ENCODE results near the gene BMPR1A.

BMPR1A gene

DNA sequence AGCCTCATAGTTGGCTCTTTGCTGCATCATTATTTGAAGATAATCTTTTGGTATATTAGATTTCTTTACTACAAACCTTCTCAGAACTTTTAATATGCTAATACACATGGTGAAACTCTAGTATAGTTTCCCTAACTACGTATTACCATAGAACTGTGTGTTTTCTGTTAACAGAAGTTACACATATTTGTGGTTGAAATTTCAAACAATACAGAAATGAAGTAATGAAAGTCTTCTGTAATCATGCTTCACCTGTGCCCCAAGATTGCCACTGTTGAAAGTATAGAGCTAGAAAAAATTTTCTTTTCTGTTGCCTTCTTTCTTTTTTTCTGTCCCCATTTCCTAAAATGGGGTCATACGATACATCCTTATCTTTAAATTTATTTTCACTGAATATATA lies 9.1 kb downstream of the BMPR1A start:
- DNase-seq (ENCODE audit: low spot score) = no peak

DNA sequence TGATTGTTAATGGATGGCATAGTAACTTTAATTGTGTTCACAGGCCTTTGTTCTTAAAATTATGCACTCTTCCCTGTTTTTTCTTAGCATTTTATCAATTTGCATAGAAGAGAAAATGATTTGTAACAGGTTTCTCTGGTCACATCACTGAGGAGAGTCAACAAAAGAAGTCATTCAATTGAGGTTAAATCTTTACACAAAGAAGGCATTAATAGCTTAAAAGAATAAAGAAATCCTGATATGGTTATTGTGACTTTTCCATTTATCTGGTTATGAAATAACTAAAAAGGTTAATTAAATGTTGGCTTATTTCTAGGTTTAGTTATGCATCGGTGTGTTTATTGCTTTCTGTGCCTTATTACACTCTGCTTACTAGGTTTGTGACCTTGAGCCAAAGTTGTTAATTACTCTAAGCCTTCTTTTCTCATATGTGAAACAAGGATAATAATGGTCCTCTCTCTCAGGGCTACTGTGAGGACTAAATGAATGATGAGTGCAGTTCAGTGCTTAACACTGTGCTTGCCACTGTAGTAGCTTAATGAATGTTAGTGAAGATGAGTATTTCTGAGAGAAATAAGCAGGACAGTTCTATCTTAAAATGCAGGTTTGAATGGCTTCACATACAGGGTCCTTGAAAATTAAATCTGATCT lies 12.1 kb downstream of the BMPR1A start:
- no peak for DNase-seq (ENCODE audit: low spot score)

DNA sequence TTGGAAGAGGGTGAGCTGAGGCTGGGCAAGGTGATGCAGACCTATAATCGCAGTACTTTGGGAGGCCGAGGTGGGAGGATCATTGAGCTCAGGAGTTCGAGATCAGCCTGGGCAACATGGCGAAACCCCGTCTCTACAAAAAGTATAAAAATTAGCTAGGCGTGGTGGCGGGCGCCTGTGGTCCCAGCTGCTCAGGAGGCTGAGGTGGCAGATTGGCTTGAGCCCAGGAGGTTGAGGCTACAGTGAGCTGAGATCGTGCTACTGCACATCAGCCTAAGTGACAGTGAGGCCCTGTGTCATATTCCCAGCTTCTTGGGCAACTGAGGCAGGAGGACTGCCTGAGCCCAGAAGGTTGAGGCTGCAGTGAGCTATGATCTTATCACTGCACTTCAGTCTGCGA lies 13.6 kb downstream of the BMPR1A start:
- no peak for DNase-seq (ENCODE audit: low spot score)

DNA sequence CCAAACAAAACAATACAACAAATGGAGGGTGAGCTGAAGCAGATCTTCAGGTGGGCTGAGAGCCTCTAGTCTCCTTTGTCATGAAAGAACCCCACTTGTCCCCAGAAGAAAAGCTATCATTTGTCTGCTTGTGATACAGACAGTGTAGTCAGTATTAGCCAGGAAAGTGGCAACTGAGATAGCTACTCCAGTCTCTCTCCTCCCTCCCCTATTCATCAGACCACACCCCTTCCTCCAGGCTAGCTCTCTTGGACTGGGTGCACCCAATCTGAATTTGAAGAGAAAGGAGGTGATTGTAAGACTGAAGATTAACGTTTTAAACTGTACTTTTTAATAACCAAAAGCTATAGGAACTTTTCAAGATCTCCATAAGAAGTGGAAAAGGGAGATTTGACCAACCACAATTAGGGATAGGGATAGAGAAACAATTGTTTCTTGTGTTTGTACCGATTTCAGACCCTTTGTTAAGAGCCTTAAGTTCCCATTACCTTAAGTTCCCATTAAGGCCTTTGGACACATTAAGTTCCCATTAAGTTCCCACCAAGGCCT lies 14.1 kb downstream of the BMPR1A start:
- no peak for DNase-seq (ENCODE audit: low spot score)

DNA sequence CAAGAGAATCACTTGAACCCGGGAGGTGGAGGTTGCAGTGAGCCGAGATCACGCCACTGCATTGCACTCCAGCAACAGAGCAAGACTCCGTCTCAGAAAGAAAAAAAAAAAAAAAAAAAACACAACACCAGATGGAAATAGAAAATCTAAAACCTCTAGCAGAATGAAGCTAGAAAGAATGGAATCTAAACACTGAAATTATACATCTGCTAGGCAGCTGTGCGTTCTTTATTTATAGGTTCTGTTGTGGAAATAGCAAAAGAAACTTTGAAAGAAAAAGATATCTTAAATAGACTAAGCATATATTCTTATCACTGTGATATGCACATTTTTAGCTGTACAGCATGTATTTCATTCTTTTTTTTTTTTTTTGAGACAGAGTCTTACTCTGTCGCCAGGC lies 17.1 kb downstream of the BMPR1A start:
- DNase-seq (ENCODE audit: low spot score) = no peak

DNA sequence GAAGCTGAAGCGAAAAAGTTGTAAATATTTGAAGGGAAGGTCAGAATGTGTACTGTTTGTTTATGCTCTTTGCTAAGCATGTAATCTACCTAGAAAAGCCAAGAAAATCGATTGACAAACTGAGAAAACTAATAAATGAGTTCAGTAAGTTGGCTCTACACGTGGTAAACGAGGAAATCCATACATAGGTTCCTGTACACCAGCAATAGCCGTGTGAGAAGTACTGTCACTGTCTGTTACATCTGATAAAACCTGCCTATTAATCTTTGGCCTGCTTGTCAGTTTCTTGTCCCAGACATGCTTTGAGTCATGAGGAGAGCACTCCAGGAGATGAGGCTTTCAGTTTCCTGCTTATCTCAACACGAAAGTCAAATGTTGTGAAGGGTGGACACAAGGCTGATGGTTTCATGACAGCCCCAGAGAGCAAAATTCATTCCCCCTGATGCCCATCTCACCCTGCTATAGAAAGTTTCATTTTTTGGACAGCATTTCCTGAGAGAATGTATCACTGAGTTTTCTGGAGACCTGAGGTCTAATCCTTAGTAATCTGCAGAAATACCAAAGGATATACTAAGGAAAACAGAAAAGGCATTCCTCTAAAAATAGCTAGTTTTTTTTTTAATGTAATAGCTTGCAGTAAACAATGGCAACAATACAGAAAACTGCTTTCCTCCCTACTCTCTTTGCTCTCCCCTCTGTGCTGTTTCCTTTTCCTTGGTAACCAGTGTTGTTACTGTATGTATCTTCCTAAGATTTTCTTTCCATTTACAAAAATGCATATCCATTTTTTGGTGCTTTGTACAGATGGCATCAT lies 18.8 kb downstream of the BMPR1A start:
- no peak for DNase-seq (ENCODE audit: low spot score)

DNA sequence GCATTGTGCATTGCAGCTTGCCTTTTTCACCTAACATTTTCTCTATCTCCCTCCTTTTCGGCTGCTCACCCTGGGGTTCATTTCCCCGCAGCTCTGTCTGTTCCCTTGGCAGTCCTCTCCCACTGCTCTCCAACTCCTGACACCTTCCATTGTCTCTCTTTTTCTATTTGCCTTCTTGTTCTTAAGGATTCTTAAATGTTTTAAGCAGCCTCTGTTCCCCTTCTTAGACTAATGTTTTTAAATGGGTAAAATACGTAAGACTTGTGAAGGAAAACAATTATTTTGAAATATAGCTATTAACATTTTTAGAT lies 19.4 kb downstream of the BMPR1A start:
- DNase-seq (ENCODE audit: low spot score) = no peak

DNA sequence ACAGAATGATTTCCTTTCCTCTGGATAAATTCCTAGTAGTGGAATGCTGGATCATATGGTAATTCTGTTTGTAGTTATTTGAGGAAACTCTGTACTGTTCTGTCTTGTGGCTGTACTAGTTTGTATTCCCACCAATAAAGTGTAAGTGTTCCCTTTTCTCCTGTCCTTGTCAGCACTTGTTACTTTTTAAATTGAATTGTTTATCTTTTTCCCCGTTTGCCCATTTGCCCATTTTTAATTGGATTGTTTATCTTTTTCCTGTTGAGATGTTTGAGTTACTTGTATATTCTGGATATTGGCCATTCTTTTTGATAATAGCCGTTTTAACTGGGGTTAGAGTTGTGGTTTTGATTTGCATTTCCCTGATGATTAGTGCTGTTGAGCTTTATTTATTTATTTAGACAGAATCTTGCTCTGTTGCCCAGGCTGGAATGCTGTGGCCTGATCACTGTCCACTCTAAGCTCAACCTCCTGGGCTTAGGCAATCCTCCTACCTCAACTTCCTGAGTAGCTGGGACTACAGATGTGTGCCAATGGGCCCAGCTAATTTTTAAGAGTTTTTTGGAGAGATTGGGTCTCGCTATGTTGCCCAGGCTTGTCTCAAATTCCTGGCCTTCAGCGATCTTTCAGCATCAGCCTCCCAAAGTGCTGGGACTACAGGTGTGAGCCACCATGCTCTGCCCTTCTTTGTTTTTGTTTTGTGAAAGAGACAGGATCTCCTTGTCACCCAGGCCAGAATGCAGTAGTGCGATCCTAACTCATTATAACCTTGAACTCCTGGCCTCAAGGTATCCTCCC lies 23.0 kb downstream of the BMPR1A start:
- no peak for DNase-seq (ENCODE audit: low spot score)

DNA sequence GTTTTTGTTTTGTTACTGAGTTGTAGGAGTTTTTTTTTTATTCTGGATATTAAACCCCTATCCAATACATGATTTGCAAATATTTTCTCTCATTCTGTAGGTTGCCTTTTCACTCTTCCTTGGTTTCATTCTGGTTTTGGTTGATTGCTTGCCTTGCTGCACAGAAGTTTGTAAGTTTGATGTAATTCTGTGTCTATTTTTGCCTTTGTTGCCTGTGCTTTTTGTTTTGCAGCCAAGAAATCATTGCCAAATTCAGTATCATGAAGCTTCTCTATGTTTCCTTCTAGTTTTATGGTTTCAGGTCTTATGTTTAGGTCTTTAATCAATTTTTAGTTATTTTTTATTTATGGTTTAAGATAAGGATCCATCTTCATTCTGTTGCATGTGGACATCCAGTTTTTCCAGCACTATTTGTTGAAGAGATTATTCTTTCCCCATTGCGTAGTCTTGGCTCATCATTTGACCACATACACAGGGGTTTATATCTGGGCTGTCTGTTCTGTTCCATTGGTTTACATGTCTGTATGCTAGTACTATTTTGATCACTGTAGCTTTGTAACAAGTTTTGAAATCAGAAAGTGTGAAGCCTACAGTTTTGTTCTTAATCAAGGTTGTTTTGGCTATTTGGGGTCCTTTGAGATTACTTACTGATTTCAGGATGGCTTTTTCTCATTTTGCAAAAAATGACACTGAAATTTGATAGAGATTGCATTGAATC lies 26.4 kb downstream of the BMPR1A start:
- DNase-seq (ENCODE audit: low spot score) = no peak

DNA sequence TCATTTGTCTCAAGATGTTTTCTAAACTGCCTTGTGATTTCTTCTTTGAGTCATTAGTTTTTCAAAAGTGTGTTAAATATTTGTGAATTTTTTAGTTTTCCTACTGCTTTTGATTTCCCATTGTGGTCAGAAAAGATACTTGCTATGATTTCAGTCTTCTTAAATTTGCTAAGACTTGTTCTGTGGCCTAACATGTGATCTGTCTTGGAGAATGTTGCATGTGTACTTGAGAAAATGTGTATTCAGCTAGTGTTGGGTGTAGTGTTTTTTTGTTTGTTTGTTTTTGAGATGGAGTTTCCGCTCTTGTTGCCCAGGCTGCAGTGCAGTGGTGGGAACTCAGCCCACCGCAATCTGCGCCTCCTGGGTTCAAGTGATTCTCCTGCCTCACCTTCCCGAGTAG lies 28.6 kb downstream of the BMPR1A start:
- DNase-seq (ENCODE audit: low spot score) = no peak

DNA sequence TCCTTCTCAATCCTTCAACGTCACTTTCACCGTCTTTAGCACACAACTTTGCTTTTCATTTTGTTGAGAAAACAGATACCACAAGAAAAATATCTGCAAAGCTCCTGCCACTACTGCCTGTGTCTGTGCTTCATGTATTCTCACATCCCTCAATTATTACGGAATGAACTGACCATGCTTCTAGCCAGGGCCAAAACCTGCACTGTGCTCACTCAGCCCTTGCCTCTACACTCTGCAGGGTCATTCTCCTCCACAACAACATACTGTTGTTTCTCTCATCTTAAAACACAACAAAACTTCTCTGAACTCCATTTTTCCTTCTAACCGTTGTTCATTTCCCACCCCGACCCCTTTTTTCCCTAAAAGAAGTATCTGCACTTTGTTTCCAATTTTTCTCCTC lies 29.5 kb downstream of the BMPR1A start:
- DNase-seq (ENCODE audit: low spot score) = no peak

DNA sequence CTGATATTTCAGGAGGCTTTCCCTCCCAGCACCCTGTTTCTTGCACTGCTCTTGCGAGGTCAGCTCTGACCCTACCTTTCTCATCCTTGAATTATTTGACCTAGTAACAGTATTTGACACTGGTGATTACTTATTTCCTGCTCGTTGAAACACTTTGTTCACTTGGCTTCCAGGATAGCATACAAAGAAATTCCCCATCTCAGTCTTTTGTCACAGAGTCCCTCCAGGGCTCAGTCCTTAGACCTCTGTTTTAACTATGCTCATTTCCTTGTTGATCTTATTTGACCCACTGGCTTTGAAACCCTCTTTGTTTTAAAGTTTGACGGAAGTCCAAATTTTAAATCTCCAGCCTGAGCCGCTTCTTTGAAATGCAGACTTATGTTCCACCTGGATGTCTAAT lies 29.9 kb downstream of the BMPR1A start:
- no peak for DNase-seq (ENCODE audit: low spot score)

DNA sequence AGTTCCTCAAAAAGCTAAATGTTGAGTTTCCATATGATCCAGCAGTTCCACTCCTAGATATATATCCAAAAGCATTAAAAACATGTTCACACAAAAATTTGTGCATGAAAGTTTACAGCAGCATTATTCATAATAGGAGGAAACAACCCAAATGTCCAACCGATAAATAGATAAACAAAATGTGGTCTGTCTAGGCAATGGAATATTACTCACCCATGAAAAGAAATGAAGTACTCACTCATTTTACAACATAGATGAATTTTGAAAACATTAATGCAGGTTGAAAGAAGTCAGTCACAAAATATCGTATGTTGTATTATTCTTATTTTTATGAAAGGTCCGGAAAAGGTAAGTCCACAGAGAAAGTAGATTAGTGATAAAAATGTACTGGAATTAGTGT lies 34.0 kb downstream of the BMPR1A start:
- DNase-seq (ENCODE audit: low spot score) = no peak

DNA sequence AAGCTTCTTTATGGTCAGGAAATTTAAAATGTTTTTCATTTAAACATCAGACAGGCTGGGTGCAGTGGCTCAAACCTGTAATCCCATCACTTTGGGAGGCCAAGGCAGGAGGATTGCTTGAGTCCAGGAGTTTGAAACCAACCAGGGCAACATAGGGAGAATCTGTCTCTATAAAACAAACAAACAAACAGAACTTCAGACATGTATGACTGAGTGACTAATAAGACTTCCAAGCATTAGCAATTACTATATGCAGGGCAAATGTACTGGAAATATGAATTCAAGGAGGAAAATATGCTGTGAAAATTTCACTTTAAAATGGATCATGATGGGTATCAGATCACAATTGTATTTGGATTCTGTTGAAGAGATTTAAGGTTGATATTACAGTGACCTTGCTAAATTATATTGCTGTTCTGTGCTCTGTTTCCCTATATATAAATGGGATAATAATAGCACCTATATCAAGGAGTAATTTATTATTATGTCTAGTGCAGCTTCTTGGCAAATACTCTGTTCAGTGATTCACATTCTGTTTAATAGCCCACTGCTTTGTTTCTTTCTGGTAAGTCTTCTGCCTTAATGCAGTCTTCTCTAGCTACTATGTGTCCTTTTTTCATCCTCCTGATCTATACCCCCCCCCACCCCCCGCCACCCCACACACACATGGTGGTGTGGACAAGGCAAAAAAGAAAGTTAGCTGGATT lies 36.2 kb downstream of the BMPR1A start:
- DNase-seq (ENCODE audit: low spot score) = no peak

DNA sequence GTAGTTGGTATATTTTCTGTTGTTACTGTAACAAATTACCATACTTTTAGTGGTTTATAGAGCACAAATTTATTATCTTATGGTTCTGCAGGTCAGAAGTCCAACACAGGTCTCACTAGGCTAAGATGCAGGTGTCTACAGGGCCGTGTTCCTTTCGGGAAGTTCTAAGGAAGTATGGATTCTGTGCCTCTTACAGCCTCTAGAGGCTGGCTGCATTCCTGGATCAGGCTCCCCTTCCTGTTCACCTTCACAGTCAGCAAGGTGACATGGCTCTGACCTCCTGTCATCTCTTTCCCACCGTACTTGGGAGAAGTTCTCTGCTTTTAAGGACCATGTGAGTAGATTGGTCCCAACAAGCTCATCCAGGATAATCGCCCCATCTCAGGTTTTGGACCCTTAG lies 37.3 kb downstream of the BMPR1A start:
- no peak for DNase-seq (ENCODE audit: low spot score)

DNA sequence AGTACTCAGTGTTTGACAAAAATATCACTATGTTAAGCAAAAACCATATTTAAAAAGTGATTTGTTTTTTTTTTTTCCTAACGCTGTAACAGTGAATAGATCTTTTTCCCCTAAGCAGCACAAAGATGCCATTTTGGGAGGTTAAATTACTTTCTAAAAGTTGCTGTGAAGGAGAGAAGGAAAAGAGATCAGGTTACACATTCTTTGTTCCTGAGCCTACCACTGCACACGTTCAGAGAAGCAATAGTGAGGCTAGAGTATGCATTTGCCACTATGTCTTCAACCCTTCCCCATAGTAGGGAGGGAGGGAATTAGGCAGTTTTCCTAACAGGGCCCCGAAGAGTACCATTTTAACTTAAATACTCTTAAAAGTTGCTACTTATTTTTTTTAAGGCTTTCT lies 38.9 kb downstream of the BMPR1A start:
- DNase-seq (ENCODE audit: low spot score) = no peak

DNA sequence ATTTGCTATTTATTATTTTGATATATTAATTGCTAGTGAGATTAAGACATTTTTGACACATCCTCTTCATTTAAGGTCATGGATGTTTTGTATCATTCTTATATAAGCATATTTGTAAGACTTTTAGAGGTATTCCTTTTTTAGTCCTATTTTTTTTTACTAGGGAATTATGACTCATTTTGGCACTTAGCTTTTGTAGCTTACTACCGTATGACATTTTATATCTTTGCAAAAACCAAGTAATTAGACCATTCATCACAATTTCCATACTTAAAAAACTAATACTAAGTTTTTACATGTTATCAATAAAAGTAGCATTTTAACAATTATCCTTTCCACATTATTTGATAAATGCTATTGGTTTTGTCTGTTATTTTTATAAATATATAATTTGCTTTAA lies 41.6 kb downstream of the BMPR1A start:
- no peak for DNase-seq (ENCODE audit: low spot score)

DNA sequence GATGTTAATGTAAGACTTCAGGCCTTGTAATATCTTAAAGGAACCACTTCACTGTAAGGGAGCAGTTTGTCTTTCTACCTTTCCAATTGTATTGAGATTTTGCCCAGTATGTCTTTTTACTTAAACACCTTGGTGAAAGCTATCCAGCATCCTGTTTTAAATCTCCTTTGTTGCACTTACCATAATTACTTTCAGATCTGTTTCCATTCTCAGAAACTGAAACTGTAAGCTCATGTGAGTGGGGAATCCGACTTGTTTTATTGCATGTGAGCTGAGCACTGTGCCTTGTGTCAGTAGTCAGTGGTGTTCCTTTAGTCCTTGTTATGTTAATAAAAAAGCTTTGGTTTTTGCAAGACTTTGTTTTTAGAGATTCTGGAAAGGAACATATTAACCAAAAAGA lies 42.2 kb downstream of the BMPR1A start:
- DNase-seq (ENCODE audit: low spot score) = no peak

DNA sequence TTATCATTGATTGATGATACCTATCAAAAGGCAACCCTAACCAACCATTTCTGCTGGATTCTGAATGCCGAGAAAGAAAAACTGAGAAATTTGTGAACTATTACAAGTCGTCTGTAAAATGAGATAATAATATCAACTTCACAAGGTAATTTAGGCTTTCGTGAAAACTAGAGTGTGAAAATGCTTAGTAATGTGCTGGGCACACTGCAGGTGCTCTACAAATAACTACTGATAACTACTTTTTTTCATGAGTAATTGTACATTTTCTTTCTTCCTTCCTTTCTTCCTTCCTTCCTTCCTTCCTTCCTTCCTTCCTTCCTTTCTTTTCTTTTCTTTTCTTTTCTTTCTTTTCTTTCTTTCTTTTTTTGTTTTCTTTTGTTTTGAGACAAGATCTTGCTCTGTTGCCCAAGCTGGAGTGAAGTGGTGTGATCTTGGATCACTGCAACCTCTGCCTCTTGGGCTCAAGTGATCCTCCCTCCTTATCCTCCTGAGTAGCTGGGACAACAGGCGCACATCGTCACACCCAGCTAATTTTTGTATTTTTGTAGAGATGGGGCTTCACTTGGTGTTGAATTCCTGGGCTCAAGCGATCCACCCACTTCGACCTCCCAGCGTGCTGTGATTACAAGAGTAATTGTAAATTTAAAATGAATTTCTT lies 42.9 kb downstream of the BMPR1A start:
- DNase-seq (ENCODE audit: low spot score) = no peak

DNA sequence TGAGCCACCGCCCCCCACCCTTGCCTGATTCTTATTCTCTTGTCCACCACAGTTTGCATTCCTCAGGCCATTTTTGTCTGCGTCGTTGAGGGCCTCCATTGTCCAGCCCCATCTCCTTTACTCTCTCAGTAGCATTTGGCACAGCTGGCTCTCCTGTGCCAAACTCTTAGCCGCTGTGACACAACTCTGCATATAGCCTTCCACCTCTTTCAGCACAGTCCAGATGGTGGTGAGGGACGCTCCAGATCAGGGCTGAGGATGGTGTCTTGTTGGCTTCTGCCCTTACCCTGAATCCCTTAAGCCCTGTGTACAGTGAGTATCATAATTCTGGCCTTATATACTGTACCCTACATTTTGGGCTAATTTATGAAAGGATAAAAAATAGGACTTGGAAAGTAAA lies 45.6 kb downstream of the BMPR1A start:
- no peak for DNase-seq (ENCODE audit: low spot score)

DNA sequence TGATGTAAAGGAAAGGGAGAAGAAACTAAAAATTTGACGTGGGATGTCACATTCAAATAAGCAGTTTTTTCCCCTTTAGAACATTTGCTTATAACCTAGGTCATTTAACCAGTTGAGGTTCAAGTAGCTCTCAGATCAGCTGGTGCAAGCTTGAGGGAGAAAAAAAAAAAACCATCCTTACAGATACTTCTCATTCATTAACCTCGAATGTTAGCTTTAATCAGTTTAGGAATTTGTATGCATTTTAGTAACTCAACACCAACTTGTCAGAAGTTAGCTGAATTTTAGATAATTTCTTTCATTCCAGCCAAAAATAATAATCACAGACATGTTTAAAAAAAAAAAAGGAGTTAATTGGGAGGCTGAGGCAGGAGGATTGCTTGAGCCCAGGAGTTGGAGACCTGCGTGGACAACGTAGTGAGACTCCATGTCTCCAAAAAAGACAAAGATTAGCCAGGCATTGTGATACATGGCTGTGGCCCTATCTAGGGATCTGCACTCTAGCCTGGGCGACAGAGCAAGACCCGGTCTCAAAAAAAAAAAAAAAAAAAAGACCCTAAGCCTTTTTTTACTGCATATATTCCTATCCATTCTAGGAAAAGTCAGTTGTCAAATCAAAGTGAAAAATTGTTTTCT lies 46.2 kb downstream of the BMPR1A start:
- DNase-seq (ENCODE audit: low spot score) = no peak
